GM19455 (cell line): Measurements from ENCODE around the gene PEAK1.
"Not testable (repeated sequence)": the region's sequence is repeated elsewhere in the genome, so short reads cannot be mapped to it uniquely, and the experiment has no call there.

Source experiments
- ATAC-seq: cut with Tn5 transposase; IDR thresholded peaks from one replicate; pipeline ENCODE4 v1.9.1; 2021; ENCODE audit not compliant: unreplicated experiment

Gene PEAK1

DNA sequence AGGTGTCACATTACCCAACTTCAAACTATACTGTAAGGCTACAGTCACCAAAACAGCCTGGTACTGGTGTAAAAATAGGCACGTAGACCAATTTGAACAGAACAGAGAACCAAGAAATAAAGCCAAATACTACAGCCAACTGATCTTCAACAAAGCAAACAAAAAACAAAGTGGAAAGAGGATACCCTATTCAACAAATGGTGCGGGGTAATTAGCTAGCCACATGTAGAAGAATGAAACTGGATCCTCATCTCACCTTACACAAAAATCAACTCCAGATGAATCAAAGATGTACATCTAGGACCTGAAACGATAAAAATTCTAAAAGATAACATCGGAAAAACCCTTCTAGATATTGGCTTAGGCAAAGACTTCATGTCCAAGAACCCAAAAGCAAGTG lies 13.1 kb downstream of the PEAK1 start:
- ATAC-seq: no peak

DNA sequence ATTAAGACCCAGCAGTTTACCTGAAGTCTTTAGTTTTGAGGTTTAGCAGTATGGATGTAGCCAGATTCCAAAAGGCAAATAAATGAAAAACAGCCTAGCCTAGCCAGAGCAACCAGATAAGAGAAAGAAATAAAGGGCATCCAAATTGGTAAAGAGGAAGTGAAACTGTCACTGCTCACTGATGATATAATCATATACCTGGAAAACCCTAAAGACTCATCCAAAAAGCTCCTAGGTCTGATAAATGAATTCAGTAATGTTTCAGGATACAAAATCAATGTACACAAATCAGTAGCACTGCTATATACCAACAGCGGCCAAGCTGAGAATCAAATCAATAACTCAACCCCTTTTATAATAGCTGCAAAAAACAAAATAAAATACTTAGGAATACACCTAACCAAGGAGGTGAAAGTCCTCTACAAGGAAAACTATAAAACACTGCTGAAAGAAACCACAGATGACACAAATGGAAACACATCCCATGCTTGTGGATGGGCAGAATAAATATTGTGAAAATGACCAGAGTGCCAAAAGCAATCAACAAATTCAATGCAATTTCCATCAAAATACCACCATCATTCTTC lies 13.6 kb downstream of the PEAK1 start:
- not testable (repeated sequence) for ATAC-seq

DNA sequence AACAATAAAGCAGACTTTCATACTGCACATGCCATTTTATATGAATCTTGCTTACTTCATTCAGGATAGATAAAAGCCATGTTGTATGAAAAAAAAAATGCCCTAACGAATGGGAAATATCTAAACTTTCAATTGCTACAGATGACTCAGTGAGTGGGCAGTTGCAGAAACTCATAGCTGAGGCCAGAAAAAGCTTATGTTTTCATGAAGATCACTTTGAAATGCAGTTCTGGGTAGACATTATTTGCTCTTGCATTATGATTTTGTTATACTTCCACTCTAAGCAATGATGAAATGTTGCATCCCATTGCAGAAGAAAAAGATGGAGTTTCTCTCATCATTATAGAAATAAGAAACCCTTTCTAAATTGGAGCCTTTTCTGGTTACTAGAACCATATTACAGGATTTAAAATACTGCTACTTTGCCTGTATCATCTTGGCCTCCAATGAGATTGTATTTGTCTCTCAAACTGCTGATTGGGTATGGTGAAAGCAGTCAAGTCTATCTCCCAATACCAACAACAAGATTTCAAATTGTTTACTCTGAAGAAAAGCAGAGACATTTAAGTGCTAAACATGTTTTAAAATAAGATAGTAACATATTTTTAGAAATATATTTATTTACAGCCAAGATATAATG lies 17.0 kb downstream of the PEAK1 start:
- ATAC-seq: no peak

DNA sequence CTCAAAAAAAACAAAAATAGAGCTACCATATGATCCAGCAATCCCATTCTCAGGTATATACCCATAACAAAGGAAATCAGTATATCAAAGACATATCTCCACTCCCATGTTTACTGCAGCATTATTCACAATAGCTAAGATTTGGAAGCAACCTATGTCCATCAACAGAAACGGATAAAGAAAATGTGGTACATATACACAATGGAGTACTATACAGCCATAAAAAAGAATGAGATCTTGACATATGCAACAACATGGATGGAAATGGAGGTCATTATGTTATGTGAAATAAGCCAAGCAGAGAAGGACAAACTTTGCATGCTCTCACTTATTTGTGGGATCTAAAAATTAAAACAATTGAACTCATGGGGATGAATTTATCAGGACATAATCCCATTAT lies 19.6 kb downstream of the PEAK1 start:
- no peak for ATAC-seq

DNA sequence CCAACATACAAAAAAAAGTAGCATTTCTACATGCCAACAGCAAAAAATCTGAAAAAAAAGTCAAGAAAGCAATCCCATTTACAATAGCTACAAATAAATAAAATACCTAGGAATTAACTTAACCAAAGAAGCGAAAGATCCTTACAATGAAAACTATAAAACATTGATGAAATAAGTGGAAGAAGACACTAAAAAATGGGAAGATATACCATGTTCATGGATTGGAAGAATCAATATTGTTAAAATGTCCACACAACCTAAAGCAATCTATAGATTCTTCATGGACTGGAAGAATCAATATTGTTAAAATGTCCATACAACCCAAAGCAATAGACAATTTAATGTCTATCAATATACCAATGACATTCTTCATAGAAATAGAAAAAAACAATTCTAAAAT lies 21.0 kb downstream of the PEAK1 start:
- no peak for ATAC-seq

DNA sequence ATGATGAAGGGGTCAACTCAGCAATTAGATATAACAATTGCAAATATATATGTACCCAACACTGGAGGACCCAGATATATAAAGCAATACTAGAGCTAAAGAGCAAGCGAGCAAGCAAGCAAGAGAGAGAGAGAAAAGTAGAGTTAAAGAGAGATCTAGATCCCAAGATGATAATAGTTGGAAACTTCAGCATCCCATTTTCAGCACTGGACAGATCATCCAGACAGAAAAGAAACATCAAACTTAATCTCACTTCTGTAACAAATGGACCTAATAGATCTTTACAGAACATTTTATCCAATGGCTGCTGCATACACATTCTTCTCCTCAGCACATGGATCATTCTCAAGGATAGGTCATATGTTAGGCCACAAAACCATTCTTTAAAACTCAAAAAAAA lies 23.2 kb downstream of the PEAK1 start:
- no peak for ATAC-seq

DNA sequence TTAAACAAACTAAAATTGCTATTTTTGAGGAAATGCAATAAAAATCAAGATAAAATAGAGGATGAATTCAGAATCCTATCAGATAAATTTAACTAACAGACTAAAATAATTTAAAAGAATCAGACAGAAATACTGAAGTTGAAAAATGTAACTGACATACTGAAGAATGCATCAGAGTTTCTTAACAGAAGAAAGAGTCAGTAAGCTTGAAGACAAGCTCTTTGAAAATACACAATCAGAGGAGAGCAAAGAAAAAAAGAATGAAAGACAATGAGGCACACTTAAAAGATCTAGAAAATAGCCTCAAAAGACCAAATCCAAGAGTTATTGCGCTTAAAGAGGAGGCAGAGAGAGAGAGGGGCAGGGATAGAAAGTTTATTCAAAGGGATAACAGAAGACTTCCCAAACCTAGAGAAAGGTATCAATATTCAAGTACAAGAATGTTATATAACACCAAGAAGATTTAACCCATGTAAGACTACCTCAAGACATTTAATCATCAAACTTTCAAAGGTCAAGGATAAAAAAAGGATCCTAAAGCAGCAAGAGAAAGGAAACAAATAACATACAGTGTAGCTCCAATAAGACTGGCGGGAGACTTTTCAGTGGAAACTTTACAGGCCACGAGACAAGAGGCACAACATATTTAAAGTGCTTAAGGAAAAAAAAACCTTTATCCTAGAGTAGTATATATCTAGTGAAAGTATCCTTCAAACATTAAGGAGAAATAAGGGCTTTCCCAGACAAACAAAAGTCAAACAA lies 24.7 kb downstream of the PEAK1 start:
- ATAC-seq: no peak

DNA sequence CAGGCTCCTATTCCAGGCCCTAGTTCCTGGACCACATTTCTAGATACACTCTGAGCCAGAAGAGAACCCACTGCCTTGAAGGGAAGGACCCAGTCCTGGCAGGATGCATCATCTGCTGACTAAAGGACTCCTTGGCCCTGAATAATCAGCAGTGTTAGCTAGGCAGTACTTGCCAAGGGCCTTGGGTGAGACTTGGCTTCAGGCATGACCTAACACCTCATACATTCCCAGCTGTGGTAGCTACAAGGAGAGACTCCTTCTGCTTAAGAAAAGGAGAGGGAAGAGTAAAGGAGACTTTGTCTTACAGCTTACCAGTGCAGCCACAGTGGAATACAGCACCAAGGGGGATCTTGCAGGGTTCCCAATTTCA lies 26.4 kb downstream of the PEAK1 start:
- ATAC-seq: no peak

DNA sequence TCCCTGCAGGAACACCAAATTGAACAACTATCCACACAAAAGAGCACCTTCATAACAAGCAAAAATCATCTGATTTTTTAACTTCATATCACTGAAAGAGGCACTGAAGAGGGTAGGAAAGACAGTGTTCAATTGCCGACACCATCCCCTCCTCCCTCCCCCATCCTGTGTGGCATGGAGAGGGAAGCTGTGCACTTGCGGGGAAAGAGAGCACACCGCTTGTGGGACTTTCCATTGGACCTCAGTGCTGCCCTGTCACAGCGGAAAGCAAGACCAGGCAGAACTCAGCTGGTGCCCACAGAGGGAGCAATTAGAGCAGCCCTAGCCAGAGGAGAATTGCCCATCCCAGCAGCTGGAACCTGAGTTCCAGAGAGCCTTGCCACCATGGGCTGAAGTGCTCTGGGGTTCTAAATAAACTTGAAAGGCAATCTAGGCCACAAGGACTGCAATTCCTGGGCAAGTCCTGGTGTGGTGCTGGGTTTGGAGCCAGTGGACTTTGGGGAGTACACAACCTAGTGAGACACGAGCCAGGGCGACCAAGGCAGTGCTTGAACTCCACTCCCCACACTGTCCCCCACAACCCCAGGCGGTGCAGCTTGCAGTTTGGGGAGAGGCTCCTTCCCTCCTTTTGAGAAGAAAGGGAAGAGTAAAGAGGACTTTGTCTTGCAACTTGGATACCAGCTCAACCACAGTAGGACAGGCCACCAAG lies 27.0 kb downstream of the PEAK1 start:
- no peak for ATAC-seq

DNA sequence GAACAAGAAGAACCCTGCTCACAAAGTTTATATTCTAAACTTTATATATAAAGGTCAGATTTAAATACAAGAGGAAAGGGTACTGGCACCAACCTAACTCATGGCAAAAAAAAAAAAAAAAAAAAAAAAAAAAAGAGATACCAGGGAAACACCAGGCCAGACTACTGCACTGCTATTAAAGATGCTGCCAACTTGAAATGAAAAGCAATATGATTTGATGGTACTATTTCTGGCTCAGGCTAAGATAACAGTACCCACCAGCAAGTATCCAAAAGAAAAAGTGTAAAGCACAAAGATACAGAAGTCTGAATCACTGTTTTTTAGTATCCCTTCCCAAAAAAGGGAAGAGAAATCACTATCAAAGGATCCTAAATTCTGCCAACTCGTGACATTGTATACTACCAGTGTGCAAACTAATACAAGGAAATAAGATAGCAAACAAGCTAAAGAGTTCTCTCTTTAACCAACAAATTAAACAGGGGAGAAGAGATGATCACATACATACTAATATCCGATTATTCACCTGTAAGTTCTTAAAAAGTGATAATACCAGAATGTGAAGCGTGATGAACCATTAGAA lies 28.4 kb downstream of the PEAK1 start:
- no peak for ATAC-seq

DNA sequence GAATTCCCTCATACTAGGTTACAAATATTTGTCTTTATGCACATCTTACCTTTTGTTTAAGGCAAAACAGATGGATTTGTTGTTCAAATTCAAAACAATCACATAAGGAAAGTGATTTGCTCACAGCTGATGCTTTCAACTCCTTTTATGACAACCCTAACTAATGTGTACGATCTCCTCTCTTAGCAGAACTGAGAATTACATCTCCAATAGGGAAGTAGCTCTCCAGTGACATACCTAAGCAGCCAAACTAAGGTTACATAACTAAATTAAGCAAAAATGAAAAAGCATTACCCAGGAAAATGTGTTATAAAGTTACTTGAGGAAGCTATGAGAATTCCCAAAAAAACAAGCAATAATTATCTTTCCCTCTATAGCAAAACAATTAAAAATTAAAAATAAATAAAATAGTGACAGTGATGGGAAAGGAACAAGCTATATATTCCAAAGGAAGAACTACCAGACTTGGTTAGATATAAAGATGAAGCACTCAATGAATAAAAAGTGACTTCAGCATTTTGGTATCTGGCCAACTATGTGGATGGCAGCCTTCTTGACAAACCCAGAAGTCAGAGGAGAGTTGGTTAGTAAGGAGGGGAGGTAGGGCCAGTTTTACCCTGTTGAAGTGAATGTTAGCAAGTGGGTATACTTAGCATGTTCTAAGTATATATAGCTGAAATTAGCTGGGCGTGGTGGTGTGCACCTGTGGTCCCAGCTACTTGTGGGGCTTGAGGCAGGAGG lies 32.4 kb downstream of the PEAK1 start:
- no peak for ATAC-seq

DNA sequence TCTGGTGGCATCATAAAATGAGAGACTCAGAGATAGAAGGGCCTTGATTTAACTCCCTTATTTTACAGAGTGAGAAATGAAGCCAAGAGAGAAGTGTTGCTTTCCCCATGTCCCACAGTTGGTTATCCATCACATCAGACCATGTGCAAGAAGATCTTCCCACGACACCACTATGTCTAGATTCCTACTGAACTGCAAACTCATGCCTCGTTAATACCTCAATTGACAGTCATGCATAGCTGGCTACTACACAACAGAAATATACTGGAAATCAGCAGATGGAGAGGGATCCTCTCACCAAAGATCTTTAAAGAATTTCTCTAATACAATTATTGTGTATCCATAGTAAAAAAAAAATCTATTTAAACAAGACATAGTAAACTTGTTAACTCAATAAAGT lies 33.3 kb downstream of the PEAK1 start:
- ATAC-seq: no peak

DNA sequence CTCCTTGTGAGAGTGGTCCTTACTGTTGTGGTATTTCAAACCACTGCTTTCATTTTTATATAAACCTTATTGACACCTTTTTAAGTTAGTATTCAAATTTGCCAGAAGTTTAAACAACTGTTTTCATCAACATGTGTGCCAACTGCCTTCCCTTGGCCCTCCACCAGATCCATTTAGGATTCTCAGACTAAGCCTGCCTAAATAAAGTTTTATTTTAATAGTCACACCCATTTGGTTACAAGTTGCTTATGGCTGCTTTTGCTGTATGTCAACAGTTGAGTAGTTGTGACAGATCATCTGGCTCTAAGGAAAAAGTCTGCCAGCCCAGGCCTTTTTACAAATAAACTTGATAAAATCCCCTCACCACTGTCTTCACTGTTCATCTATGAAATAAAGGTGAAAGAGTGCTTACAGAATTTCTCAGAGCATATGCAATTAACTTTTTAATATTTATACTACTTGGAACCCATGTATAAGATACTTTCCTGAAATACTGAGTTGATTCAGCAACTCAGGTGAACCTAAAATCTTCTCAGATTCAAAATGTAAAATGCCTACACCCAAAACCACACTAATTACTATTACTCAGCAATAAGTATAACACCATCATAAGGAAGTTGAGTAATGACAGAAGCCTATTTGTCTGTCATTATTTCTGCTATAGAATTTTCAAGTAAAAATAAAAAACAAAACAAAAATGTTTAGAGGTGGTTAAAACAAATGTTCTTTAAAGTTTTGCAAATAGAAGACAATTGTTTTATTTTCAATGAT lies 35.1 kb downstream of the PEAK1 start:
- ATAC-seq: no peak

DNA sequence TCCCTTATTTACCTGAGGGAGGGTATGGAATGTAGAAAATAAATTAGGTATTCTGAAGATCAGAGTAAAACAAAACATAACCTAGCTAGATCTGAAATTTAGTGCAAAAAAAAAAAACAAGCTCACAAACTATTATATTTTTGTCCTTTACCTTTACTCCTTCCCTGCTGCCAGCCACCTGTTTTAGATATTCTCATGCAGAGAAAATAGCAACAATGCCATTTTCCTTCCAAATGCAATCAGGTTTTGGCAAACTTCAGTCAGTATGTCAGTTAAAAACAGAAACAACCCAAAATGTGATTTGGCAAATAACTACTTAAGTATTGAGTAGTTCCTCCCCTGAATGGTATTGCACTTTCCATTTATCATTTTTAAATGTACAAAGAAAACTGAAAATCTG lies 35.8 kb downstream of the PEAK1 start:
- no peak for ATAC-seq

DNA sequence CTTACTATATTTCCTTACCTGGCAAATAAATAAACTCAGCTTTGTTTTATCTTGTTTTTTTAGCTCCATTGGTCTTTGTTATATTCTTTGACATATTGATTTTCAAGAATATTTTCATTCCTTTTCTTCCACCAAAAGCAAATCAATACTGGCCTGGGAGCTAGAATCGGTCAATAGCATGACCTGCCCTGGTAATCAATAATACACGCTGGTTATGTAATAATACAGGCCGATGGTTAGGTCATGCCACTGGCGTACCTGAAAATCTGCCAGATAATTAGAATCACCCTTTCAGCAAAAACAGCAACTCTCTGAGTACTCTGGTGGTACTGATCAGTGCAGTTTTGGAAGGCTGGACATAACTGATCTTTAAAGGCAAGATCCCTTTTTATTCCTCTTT lies 39.9 kb downstream of the PEAK1 start:
- ATAC-seq: no peak

DNA sequence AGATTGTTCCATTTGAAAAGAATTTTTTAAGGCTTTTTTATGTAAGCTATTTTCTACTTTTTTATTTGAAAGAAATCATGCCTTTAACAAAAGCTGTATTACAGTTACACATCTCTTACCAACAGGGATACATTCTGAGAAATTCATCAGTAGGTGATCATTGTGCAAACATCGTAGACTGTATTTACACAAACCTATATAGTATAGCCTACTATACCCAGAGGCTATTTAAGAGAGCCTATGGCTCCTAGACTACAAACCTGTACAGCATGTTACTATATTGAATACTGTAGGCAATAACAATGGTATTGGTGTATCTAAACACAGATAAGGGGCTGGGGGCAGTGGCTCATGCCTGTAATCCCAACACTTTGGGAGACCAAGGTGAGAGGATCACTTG lies 43.1 kb downstream of the PEAK1 start:
- ATAC-seq: no peak

DNA sequence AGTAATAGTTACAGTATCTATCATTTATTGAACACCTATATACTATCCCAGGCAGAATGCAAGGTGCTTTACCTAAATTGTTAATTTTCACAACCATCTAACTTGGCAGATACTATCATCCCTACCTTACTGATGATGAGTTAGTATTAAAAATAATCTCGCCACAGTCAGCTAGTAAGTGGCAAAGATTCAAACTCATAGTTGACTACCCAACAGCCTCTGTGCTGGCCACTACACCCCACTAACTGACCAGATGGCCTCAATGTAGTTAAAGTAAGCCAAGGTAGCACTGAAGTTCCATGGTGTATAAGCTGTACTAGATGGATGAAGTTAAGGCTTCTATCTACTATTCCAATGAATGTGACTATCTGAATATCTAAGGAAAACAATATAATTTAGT lies 44.8 kb downstream of the PEAK1 start:
- ATAC-seq: no peak

DNA sequence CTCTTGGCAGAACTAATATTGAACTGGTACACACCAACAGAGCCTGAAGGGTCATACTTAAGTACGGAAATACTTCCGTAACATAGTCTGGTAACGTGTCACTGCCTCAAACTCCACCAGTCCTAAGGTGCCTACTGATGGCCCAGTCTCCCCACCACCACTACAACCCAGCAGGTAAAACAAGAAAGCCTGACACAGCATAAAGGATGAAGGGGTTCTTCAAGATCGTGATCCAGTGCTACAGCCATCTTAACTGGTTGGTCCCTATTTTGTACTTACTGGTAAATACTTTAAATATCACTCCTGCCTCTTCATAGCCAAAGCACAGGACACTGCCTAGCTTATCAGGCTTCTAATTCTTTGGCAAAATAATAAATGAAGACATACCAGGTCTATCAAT lies 46.5 kb downstream of the PEAK1 start:
- ATAC-seq: no peak

DNA sequence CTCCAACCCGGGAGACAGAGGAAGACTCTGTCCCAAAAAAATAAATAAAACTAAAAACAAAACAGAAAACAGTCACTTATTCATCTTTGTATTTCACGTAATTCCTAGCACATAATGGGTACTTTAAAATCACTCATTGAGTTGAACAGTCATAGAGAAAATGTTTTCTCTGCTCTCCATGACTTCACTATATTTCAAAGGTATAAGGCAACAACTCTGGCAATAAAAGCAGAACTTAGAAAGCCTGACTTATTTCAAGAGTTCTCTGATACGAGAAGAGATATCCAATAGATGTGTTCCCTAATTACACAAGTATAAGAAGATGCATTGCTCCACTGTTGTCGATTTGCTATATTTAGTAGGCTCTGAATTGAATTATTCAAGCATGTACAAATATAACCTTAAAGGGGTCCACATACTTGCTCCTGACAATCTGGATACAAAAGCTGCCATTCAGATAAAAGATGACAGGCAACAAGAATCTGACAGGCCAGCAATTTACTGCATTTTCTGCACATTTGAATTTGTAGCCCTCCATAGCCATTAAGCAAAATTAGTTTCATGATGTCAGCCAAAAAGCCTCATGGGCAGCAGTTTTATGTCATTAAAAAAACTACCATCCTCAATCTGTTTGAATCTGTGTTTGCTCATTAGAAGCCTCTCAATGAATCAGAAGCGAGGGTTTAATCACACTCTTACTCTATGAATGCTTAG lies 47.9 kb downstream of the PEAK1 start:
- no peak for ATAC-seq

DNA sequence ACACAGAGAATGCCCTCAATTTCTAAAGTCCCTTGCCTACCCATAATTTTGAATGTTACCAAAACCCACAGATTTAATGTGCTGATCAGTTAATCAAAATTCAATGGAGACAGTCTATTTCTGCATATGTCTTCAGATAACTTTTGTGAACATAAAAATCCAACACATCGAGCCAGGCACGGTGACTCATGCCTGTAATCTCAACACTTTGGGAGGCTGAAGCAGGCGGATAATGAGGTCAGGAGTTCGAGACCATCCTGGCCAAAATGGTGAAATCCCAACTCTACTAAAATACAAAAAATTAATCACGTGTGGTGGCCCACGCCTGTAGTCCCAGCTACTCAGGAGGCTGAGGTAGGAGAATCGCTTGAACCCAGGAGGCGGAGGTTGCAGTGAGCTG lies 49.3 kb downstream of the PEAK1 start:
- ATAC-seq: no peak
